HPDE6-E6E7 (cell line): ENCODE measurements around the gene VAMP5.

ENCODE experiments used
- DNase-seq: peaks from one replicate; pipeline ENCODE4 v3.0.0; 2011; ENCODE audit warnings: missing footprints; ENCODE audit errors: extremely low spot score

VAMP5 gene

GRCh38 chr2:85635636-85636035 is 51.4 kb downstream of the VAMP5 start:
- no peak for DNase-seq

- no peak for DNase-seq
Observed at GRCh38 chr2:85642725-85643124, 58.5 kb downstream of the VAMP5 start.
